ENCODE data around the gene DDTL.
A peak's percentile ranks its signal among the peaks of the same experiment; 100 is the strongest.

DDTL gene

GRCh38 chr22:24007253-24008021 is 40.7 kb downstream of the DDTL start:
- no peak for DNase-seq

GRCh38 chr22:24008022-24008283 is 41.3 kb downstream of the DDTL start:
- no peak for DNase-seq

GRCh38 chr22:24008381-24009226 is 41.9 kb downstream of the DDTL start:
- no peak for DNase-seq

GRCh38 chr22:24009227-24010017 is 42.7 kb downstream of the DDTL start:
- DNase-seq, result no peak

GRCh38 chr22:24010018-24010391 is 43.3 kb downstream of the DDTL start:
- no peak for DNase-seq

GRCh38 chr22:24011735-24012068 is 45.0 kb downstream of the DDTL start:
- DNase-seq, result peak in 1 of 2 experiments; percentile 15

GRCh38 chr22:24016156-24016555 is 49.5 kb downstream of the DDTL start:
- DNase-seq, result no peak

GRCh38 chr22:24021304-24021703 is 54.6 kb downstream of the DDTL start:
- no peak for DNase-seq

All from Kasumi-1 (cell line).